GM18526 (cell line): ENCODE results near the gene SUGCT.

Experiments used
- POLR2A ChIP-seq: IDR thresholded peaks from 3 replicates; pipeline ENCODE4 v1.6.1; 2011; ENCODE audit not compliant: insufficient read length; ENCODE audit errors: extremely low read depth

SUGCT gene

GRCh38 chr7:40197527-40197926 lies 62.7 kb downstream of the SUGCT start:
- no peak for TF ChIP-seq POLR2A

DNA sequence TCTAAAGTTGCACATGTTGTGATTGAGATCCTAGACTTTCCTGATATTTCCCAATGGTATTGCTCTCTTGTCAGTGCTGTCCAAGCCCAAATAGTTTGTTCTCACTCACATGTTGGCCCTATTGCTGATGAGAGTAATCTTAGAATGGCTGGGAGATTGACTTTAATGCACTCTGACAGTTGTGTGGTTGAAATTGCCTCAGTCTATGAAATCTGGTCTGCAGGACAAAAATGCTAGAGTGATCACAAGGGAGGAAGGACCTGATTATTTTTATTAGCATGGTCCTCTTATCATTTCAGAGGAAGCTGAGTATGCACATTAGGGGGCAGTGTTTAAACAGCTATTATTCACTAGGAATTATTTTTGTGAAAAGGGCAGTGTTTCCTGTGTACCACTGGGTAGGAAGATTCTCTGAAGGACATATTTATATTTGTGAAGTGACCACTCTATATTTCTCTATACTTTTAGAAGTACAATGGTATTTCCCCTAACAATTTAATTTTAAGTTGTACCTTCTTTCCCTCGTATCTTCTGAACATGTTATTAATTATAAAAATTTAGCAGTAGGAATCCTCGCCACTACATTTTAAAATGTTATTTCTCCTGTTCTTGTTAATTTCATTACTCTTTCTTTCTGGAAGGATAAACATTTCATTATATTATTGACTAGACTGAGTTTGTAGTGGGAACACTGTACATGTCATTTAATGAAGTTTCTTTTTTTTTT lies 64.4 kb downstream of the SUGCT start:
- no peak for TF ChIP-seq POLR2A

- no peak for TF ChIP-seq POLR2A
Observed at GRCh38 chr7:40200791-40201190, 66.0 kb downstream of the SUGCT start.

DNA sequence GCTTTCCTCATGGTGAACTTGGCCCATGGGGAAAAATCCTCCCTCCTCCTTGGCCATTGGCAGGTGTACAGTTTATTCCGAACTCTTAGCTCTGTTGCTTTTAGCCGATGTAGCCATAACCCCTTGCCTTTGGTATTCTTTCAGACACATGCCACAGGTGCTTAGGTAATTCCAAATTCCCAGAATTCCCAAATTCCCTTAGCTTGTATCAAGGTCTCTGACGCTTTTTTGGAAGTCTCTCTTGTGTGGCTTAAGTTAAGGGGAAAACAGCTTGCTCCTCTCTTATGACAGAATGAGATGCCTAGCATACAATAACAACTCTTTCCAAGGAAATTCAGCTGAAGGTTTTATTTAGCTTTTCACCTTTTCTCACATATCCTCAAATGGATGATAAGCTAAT lies 68.0 kb downstream of the SUGCT start:
- TF ChIP-seq POLR2A: no peak

- TF ChIP-seq POLR2A: no peak
Observed at GRCh38 chr7:40204581-40204980, 69.8 kb downstream of the SUGCT start.

- no peak for TF ChIP-seq POLR2A
Observed at GRCh38 chr7:40205992-40206391, 71.2 kb downstream of the SUGCT start.

- no peak for TF ChIP-seq POLR2A
Observed at GRCh38 chr7:40211276-40212003, 76.6 kb downstream of the SUGCT start.

DNA sequence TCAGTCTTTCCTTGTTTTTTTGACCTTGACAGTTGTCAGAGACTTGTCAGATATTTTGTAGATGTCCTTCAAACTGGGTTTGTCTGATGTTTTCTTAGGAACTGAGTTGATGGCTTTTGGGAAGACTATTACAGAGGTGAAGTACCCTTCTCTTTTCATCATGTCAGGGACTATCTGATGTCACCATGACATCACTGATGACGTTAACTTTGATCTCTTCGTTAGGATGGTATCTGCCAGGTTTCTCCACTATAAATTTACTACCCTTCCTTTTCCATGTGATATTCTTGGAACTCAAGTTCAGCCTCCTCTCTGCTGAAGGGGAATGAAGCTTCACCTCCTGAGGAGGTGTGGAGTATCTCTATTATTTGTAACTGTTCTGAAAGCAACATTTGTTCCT lies 78.5 kb downstream of the SUGCT start:
- no peak for TF ChIP-seq POLR2A

DNA sequence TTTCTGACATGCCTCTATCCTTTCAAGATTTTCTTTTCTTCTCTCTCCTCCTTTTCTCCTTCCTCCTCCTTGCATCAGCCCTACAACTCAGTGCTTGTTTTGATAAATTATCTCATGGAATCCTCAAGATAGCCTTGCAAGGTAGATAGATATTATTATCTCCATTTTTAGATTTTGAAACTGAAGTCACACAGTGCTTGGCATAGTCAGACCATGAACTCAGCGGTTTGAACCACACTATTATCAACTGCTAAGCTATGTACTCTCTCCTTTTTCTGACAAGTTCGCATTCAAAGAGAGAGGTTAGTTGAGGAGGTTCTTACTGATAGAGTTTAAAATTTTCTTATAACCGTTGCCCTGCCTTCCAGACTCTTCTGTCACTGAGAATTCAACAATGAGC lies 79.1 kb downstream of the SUGCT start:
- no peak for TF ChIP-seq POLR2A

- TF ChIP-seq POLR2A: no peak
Observed at GRCh38 chr7:40219917-40220316, 85.1 kb downstream of the SUGCT start.

GRCh38 chr7:40220421-40220911 lies 85.7 kb downstream of the SUGCT start:
- TF ChIP-seq POLR2A: no peak

DNA sequence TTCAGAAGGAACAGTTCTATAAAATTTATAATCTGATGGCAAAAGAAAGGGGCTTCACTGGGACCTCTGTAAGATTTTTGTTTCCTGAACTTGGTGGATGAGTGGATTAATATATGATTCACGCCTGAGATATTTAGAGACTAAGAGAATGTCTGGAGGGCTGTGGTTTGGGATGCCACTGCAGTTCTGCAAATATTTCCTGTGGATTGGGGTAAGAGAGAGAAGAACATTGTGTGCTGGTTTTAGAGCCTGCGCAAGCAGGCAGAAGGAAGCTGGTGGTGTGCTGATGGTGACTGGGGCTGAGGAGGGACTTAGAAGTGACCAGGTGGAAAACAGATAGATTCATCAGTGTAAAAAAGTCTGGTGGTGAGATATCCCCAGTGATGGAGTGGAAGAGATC lies 87.0 kb downstream of the SUGCT start:
- TF ChIP-seq POLR2A: no peak

- no peak for TF ChIP-seq POLR2A
Observed at GRCh38 chr7:40223451-40224127, 88.8 kb downstream of the SUGCT start.

DNA sequence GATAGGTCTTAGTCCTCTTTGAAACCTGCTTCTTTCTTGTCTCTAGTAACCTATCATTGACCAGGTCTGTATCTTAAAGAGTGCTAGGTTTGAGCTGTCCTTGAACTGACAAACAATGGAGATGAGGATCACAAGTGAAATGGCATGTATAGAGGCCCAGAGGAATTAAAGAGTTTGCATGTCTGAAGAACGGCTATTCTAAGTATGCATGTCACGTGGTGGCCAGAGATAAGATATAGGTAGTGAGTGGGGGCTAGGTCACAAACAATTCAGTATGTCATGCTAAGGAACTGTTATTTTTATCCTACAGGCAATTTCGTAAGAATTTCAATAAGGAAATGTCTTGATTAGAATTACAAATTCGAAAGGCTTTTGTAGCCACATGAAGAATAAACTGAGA lies 95.3 kb downstream of the SUGCT start:
- no peak for TF ChIP-seq POLR2A

DNA sequence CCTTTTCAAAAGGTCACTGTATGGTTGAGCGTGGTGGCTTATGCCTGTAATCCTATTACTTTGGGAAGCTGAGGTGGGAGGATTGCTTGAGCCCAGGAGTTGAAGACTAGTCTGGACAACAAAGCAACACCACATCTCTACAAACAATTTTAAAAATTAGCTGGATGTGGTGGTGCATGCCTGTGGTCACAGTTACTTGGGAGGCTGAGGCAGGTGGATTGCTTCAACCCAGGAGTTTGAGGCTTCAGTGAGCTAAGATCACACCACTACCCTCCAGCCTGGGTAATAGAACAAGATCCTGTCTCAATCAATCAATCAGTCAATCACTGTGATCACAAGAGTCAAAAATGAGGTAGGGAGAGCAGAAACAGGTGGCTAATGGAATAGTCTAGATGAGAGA lies 97.0 kb downstream of the SUGCT start:
- no peak for TF ChIP-seq POLR2A
